GM12878 (cell line): ENCODE data around the gene CAB39. TPM values are rescaled to one million over a fixed set of nuclear protein-coding genes. Genes with fewer than 3 reads are reported as not detected.
A peak's percentile ranks its signal among the peaks of the same experiment; 100 is the strongest.

ENCODE experiments used
- ATAC-seq: fragments of 200-7000 bp; cut with Tn5 transposase; 3 replicates; pipeline ENCODE4 v1.9.1; 2020; ENCODE audit warnings: mild to moderate bottlenecking, moderate library complexity
- BruUV-seq: library from RNA; stranded (reverse); fragments of 400-500 nt; replicated peaks from 2 replicates; lab custom pipeline; 2021; lab: Mats Ljungman, UMichigan
- CTCF ChIA-PET: fragments of 300-600 bp; sonication (Branson Sonifier 250); formaldehyde crosslinking; extraction: SDS; loops from one replicate; lab custom pipeline; 2021; ENCODE audit warnings: inconsistent platforms; lab: Yijun Ruan, JAX
- POLR2A ChIA-PET: fragments of 350-600 bp; formaldehyde crosslinking; extraction: SDS; loops from one replicate; lab custom pipeline; 2021; ENCODE audit warnings: inconsistent platforms; lab: Charles Lee
- RAD21 ChIA-PET: fragments of 300-600 bp; sonication (Branson Sonifier 250); formaldehyde crosslinking; loops from one replicate; lab custom pipeline; 2023; ENCODE audit warnings: antibody characterized with exemption; ENCODE audit not compliant: unreplicated experiment; lab: Charles Lee
- SMC1A ChIA-PET: fragments of 300-600 bp; sonication (Branson Sonifier 250); formaldehyde crosslinking; loops from one replicate; lab custom pipeline; 2023; ENCODE audit not compliant: unreplicated experiment, uncharacterized antibody; lab: Charles Lee
- DNase-seq: peaks from one replicate; pipeline ENCODE4 v3.0.0-alpha.2; 2011; ENCODE audit warnings: low read depth, low spot score
- FAIRE-seq: peaks from 3 replicates; lab custom pipeline; 2011; peaks lifted over from hg19 to GRCh38; lab: Jason Lieb, UNC
- H2AFZ ChIP-seq: 2 replicates; pipeline ENCODE4 v1.6.0; 2011; ENCODE audit warnings: low read depth, low read length, control low read depth; ENCODE audit not compliant: control insufficient read depth
- H3K27ac ChIP-seq: 2 replicates; pipeline ENCODE4 v1.5.1; 2011; ENCODE audit warnings: control low read depth; ENCODE audit not compliant: control insufficient read depth, insufficient read depth
- H3K27me3 ChIP-seq, 2 experiments: replicated peaks in 1 of 2; 2 replicates each; pipeline versions ENCODE4 v1.6.0 to v1.6.1; 2011; ENCODE audit warnings: low read length in 1 of 2; ENCODE audit not compliant: control insufficient read depth in 2 of 2, insufficient read depth in 2 of 2
- H3K36me3 ChIP-seq, 2 experiments: 2 replicates each; pipeline ENCODE4 v1.5.1; 2011; ENCODE audit warnings: low read length in 1 of 2; ENCODE audit not compliant: control insufficient read depth in 2 of 2, insufficient read depth in 2 of 2
- H3K4me1 ChIP-seq: 2 replicates; pipeline ENCODE4 v1.6.1; 2011; ENCODE audit warnings: mild to moderate bottlenecking, low read length, moderate library complexity, mixed read lengths; ENCODE audit not compliant: control insufficient read depth, insufficient read depth
- H3K4me2 ChIP-seq: 2 replicates; pipeline ENCODE4 v1.6.0; 2011; ENCODE audit warnings: control low read depth; ENCODE audit not compliant: control insufficient read depth, insufficient read depth
- H3K4me3 ChIP-seq: fragments of 200-600 bp; sonication (generic); 2 replicates; pipeline ENCODE4 v1.5.1; 2016
- H3K79me2 ChIP-seq: 2 replicates; pipeline ENCODE4 v1.6.0; 2011; ENCODE audit warnings: low read length; ENCODE audit not compliant: control insufficient read depth, insufficient read depth
- H3K9ac ChIP-seq: 2 replicates; pipeline ENCODE4 v1.8.0; 2011; ENCODE audit warnings: low read length, control low read depth, mixed read lengths; ENCODE audit not compliant: control insufficient read depth, insufficient read depth
- H3K9me3 ChIP-seq: replicated peaks from 3 replicates; pipeline ENCODE4 v1.5.1; 2011; ENCODE audit warnings: mild to moderate bottlenecking, low read length; ENCODE audit not compliant: control insufficient read depth, insufficient read depth
- H4K20me1 ChIP-seq: 2 replicates; pipeline ENCODE4 v1.6.0; 2011; ENCODE audit not compliant: control insufficient read depth, insufficient read depth
- CBFB ChIP-seq: IDR thresholded peaks from 2 replicates; pipeline ENCODE4 v1.6.1; 2016; ENCODE audit warnings: antibody characterized with exemption, low read depth
- CBX5 ChIP-seq: sonication (generic); IDR thresholded peaks from 2 replicates; pipeline ENCODE4 v1.6.1; 2016; ENCODE audit warnings: low read depth, moderate library complexity, mild to moderate bottlenecking, inconsistent platforms
- HCFC1 ChIP-seq: fragments of 150-350 bp; IDR thresholded peaks from 2 replicates; pipeline ENCODE4 v1.6.1; 2014; ENCODE audit warnings: low read length
- HDGF ChIP-seq: fragments of 450-650 bp; IDR thresholded peaks from 2 replicates; pipeline ENCODE4 v1.6.1; 2016; ENCODE audit warnings: antibody characterized with exemption
- IKZF2 ChIP-seq, 2 experiments: fragments of 450-650 bp; IDR thresholded peaks; 2 replicates each; pipeline ENCODE4 v1.6.1; 2017; ENCODE audit warnings: mild to moderate bottlenecking in 2 of 2, moderate library complexity in 2 of 2
- IRF4 ChIP-seq: IDR thresholded peaks from 2 replicates; pipeline ENCODE4 v1.6.1; 2011; ENCODE audit warnings: low read depth, low read length
- MYC ChIP-seq: IDR thresholded peaks from 2 replicates; pipeline ENCODE4 v1.6.1; 2011; ENCODE audit warnings: mild to moderate bottlenecking, low read length, moderate library complexity, inconsistent platforms; ENCODE audit not compliant: insufficient read depth, insufficient replicate concordance, insufficient read length, severe bottlenecking
- PAX8 ChIP-seq: fragments of 450-650 bp; IDR thresholded peaks from 2 replicates; pipeline ENCODE4 v1.6.1; 2017; ENCODE audit warnings: mild to moderate bottlenecking, moderate library complexity
- RAD21 ChIP-seq: IDR thresholded peaks from 2 replicates; pipeline ENCODE4 v1.6.1; 2011; ENCODE audit warnings: mild to moderate bottlenecking, low read depth, low read length, moderate library complexity; ENCODE audit not compliant: insufficient read depth
- SMAD5 ChIP-seq: IDR thresholded peaks from 2 replicates; pipeline ENCODE4 v1.6.1; 2016; ENCODE audit warnings: antibody characterized with exemption, low read depth
- WRNIP1 ChIP-seq: IDR thresholded peaks from 2 replicates; pipeline ENCODE4 v1.6.1; 2011; ENCODE audit warnings: low read depth, low read length, improper control_type of control experiment, borderline replicate concordance
- WGBS: methylation state at CpG from one replicate; pipeline ENCODE4 v1.1.6; 2016; ENCODE audit warnings: low lambda C conversion rate; ENCODE audit not compliant: insufficient replicate concordance, insufficient coverage; ENCODE audit errors: missing lambda C conversion rate; 5-methylcytosine and 5-hydroxymethylcytosine counted together
- in situ Hi-C: fragments of 300-500 bp; cut with MboI; formaldehyde crosslinking; loops from 9 replicates; pipeline ENCODE4 v1.14.3; 2018; ENCODE audit warnings: mixed read lengths
- intact Hi-C: fragments of 100-400 bp; cut with micrococcal nuclease; formaldehyde crosslinking; loops from one replicate; pipeline ENCODE4 v1.14.2; 2022; ENCODE audit not compliant: unreplicated experiment
- polyA plus RNA-seq, 11 experiments: library from polyadenylated mRNA; depleted of rRNA in 4 of 11; unstranded in 6 of 11; stranded (reverse) in 5 of 11; fragments of >200 nt; fragmentation: Nextera tagmentation in 4 of 11; fragmentation: Illumina TruSeq in 1 of 11; extraction: Ambion mirVana in 4 of 11; extraction: Trizol in 1 of 11; gene quantifications; 1 replicate in 1 of 11; 2 replicates in 10 of 11; pipeline versions ENCODE4 v1.2.1 to v1.2.3, GENCODE V29; 2011 to 2016; ENCODE audit warnings: inconsistent platforms in 2 of 11, missing spikeins in 2 of 11, low read depth in 1 of 11
- total RNA-seq, 4 experiments: library from RNA; depleted of rRNA in 3 of 4; stranded (reverse); fragments of >200 nt in 3 of 4; fragmentation: Illumina TruSeq in 1 of 4; extraction: Trizol in 1 of 4; gene quantifications; 2 replicates each; pipeline versions ENCODE4 v1.2.1 to v1.2.3, GENCODE V29; 2013 to 2021
- TF ChIP-seq, protein P1 (sequence below): IDR thresholded peaks from 2 replicates; pipeline ENCODE4 v1.6.1; 2012; ENCODE audit warnings: low read depth, low read length, improper control_type of control experiment

CAB39 gene
- total and polyA plus RNA-seq, 10 of the 15 experiments (the other 5 are each of a cell fraction or from before 2014, with no cell fraction given) = 13.3 to 129 (median 62.9) TPM

DNA sequence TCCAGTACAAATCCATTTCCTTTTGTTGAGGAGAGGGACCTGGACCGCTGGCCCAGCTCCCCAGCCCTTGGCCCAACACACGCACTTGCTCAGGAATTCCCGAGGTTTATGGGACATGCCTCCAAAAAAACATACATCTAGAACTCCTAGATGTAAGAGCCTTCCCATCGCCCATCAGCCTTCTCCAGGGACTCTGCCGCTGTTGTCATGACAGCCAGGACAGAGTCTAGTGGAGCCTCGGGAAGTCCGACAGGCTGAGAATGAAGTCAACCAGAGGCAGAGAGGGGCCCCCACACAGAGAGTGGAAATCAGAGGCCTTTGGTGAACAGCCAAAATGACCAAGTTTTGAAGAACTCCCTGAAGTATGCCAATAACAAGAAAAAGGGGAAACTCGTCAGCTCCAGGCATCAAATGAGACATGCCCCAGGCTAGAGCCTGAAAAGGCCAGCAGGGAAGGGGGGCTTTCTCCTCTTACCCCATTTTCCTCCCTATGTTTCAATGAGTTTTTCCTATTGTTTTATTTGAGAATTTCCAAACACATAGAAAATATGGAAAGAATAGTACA is 43.2 kb upstream of the CAB39 start (continued):
- TF ChIP-seq IRF4 = no peak
- TF ChIP-seq MYC = no peak
- TF ChIP-seq HCFC1 = no peak
- TF ChIP-seq WRNIP1 = no peak
- TF ChIP-seq RAD21 = no peak
- TF ChIP-seq, protein P1, sequence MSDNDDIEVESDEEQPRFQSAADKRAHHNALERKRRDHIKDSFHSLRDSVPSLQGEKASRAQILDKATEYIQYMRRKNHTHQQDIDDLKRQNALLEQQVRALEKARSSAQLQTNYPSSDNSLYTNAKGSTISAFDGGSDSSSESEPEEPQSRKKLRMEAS = no peak; the same call in 1 of the 2 replicates

DNA sequence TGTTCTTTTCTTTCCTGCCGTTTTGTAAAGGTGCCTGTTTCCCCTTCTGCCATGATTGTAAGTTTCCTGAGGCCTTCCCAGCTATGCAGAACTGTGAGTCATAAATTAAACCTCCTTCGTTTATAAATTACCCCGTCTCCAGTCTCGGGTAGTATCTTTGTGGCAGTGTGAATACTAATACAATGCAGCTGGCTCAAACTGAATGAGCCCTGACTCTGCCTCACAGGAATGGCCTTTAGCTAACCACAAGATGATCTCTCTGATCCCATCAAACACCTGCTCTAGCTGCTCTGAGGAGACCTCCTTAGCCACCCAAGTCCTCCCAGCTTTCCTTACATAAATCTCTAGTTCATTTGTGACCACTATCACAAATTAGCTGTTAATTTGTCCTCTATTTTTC is 41.5 kb upstream of the CAB39 start:
- no peak for DNase-seq
- no peaks in the 10 kb centered on the region for H3K9me3 ChIP-seq
- no peaks in the 10 kb centered on the region for H3K79me2 ChIP-seq
- BruUV-seq = no TSS peak
- no peaks in the 10 kb centered on the region for H3K36me3 ChIP-seq
- no peak for ATAC-seq
- no peak overlapping the region for H3K4me2 ChIP-seq
- 17% methylated on average over 4 of the region's 4 CpGs for WGBS
- CTCF ChIA-PET = interaction anchor here (0.6 to 4.7 kb wide), 17 partner anchors 12 to 1004 kb away, joined by 3 to 41 read pairs (median 4); partner anchors contain the start of gene CAB39
- SMC1A ChIA-PET = interaction anchor here (0.8 to 8.3 kb wide), 22 partner anchors 9 to 263 kb away, joined by 3 to 117 read pairs (median 6); partner anchors contain the start of gene CAB39
- H3K4me3 ChIP-seq = no peak overlapping the region
- H4K20me1 ChIP-seq = no peaks in the 10 kb centered on the region
- no peaks in the 10 kb centered on the region for H3K27me3 ChIP-seq
- no peak overlapping the region for H3K9ac ChIP-seq
- POLR2A ChIA-PET = interaction anchor here (0.6 to 5.0 kb wide), 12 partner anchors 12 to 443 kb away, joined by 3 to 80 read pairs (median 6); partner anchors contain the start of gene CAB39
- RAD21 ChIA-PET = interaction anchor here (0.6 to 5.1 kb wide), 12 partner anchors 9 to 445 kb away, joined by 3 to 122 read pairs (median 4); partner anchors contain the start of genes CAB39 and SP140
- FAIRE-seq = no peak
- in situ Hi-C loops = no loop called here
- TF ChIP-seq HDGF (no peak), IKZF2 (IDR thresholded peaks at IDR 0.05) (peak in 1 of 2 experiments; percentile 8; a peak in 1 of 4 replicates), CBX5 (no peak), SMAD5 (no peak), CBFB (no peak), PAX8 (no peak)
- TF ChIP-seq, protein P1 = no peak
- H3K27ac ChIP-seq = no peak overlapping the region
- peaks cover 46% of the 10 kb centered on the region for H3K4me1 ChIP-seq
- H2AFZ ChIP-seq = peak overlapping the region; percentile 6; the same call in 1 of the 2 replicates
- intact Hi-C loops = no loop called here
